HepG2 (cell line): ENCODE data around the gene SLC12A5. TPM values are rescaled to one million over a fixed set of nuclear protein-coding genes. Genes with fewer than 3 reads are reported as not detected.

Experiments
- HOXA9 ChIP-seq: sonication (generic); formaldehyde crosslinking; IDR thresholded peaks from 2 replicates; pipeline ENCODE4 v1.8.1; 2022; ENCODE audit warnings: missing genetic modification reagents, mild to moderate bottlenecking, moderate library complexity, borderline replicate concordance
- JUNB ChIP-seq: sonication (generic); formaldehyde crosslinking; IDR thresholded peaks from 2 replicates; pipeline ENCODE4 v1.8.0; 2022; ENCODE audit warnings: missing genetic modification reagents, mild to moderate bottlenecking, borderline replicate concordance
- MAFF ChIP-seq: IDR thresholded peaks from 2 replicates; pipeline ENCODE4 v1.6.1; 2011; ENCODE audit warnings: low read depth, low read length, improper control_type of control experiment
- MIER2 ChIP-seq: IDR thresholded peaks from 2 replicates; pipeline ENCODE4 v1.6.1; 2016; ENCODE audit warnings: missing biosample characterization, missing genetic modification reagents
- MLLT10 ChIP-seq: sonication (generic); formaldehyde crosslinking; IDR thresholded peaks from 2 replicates; pipeline ENCODE4 v1.4.0; 2020; ENCODE audit warnings: missing genetic modification reagents
- RAD51 ChIP-seq: fragments of 450-650 bp; IDR thresholded peaks from 2 replicates; pipeline ENCODE4 v1.6.1; 2016; ENCODE audit warnings: borderline replicate concordance
- RFXAP ChIP-seq: sonication (generic); formaldehyde crosslinking; IDR thresholded peaks from 2 replicates; pipeline ENCODE4 v1.4.0; 2020; ENCODE audit warnings: missing genetic modification reagents, borderline replicate concordance
- TGIF2 ChIP-seq: IDR thresholded peaks from 2 replicates; pipeline ENCODE4 v1.6.1; 2016; ENCODE audit warnings: control low read depth, missing compliant biosample characterization
- ZNF205 ChIP-seq: IDR thresholded peaks from 2 replicates; pipeline ENCODE4 v1.6.1; 2018; ENCODE audit warnings: missing biosample characterization, missing genetic modification reagents
- ZNF256 ChIP-seq: sonication (generic); formaldehyde crosslinking; conservative IDR thresholded peaks from 2 replicates; pipeline ENCODE4 v1.4.0; 2020; ENCODE audit warnings: missing genetic modification reagents
- ZNF317 ChIP-seq: sonication (generic); formaldehyde crosslinking; IDR thresholded peaks from 2 replicates; pipeline ENCODE4 v1.5.0; 2020; ENCODE audit warnings: mild to moderate bottlenecking, missing genetic modification reagents
- ZNF546 ChIP-seq: sonication (generic); formaldehyde crosslinking; conservative IDR thresholded peaks from 2 replicates; pipeline ENCODE4 v1.8.1; 2023; ENCODE audit warnings: mild to moderate bottlenecking, missing genetic modification reagents
- ZNF607 ChIP-seq: sonication (generic); formaldehyde crosslinking; IDR thresholded peaks from 2 replicates; pipeline ENCODE4 v1.5.1; 2020; ENCODE audit warnings: missing genetic modification reagents, mild to moderate bottlenecking, borderline replicate concordance
- ZNF780A ChIP-seq: sonication (generic); formaldehyde crosslinking; IDR thresholded peaks from 2 replicates; pipeline ENCODE4 v1.8.0; 2022; ENCODE audit warnings: mild to moderate bottlenecking, missing genetic modification reagents, moderate library complexity
- ZSCAN29 ChIP-seq: sonication (generic); formaldehyde crosslinking; conservative IDR thresholded peaks from 2 replicates; pipeline ENCODE4 v1.4.0; 2020; ENCODE audit warnings: mild to moderate bottlenecking, missing genetic modification reagents
- ZSCAN31 ChIP-seq: sonication (generic); formaldehyde crosslinking; IDR thresholded peaks from 2 replicates; pipeline ENCODE4 v1.5.0; 2020; ENCODE audit warnings: low read depth, mild to moderate bottlenecking, missing genetic modification reagents
- polyA plus RNA-seq, 8 experiments: library from polyadenylated mRNA; depleted of rRNA in 3 of 8; stranded (reverse) in 7 of 8; unstranded in 1 of 8; fragments of >200 nt; fragmentation: Illumina TruSeq in 4 of 8; extraction: Trizol in 4 of 8; gene quantifications; 2 replicates each; pipeline versions ENCODE4 v1.2.1 to v1.2.3, GENCODE V29; 2011 to 2016; ENCODE audit warnings: low read depth in 4 of 8, missing spikeins in 1 of 8, mixed read lengths in 1 of 8; ENCODE audit not compliant: insufficient read depth in 1 of 8
- total RNA-seq, 5 experiments: library from RNA; depleted of rRNA; stranded (reverse); fragments of >200 nt; fragmentation: Illumina TruSeq; extraction: Trizol; gene quantifications; 2 replicates each; pipeline ENCODE4 v1.2.3, GENCODE V29; 2016; ENCODE audit warnings: low read depth in 1 of 5
- TF ChIP-seq, protein P1 (sequence below): sonication (generic); formaldehyde crosslinking; IDR thresholded peaks from 2 replicates; pipeline ENCODE4 v1.8.0; 2022; ENCODE audit warnings: mild to moderate bottlenecking, missing genetic modification reagents, borderline replicate concordance
- TF ChIP-seq, protein P2 (sequence below): IDR thresholded peaks from 2 replicates; pipeline ENCODE4 v1.4.0; 2020; ENCODE audit warnings: mild to moderate bottlenecking, missing genetic modification reagents
- TF ChIP-seq, protein P3 (sequence below): IDR thresholded peaks from 2 replicates; pipeline ENCODE4 v1.6.1; 2016; ENCODE audit warnings: missing biosample characterization, missing genetic modification reagents, low read depth
- TF ChIP-seq, protein P4 (sequence below): sonication (generic); formaldehyde crosslinking; IDR thresholded peaks from 2 replicates; pipeline ENCODE4 v1.8.0; 2022; ENCODE audit warnings: mild to moderate bottlenecking, missing genetic modification reagents, moderate library complexity

The SLC12A5 gene
- total and polyA plus RNA-seq, 2 of the 13 experiments (the other 11 are each of a cell fraction or from before 2014, with no cell fraction given) = 4.3 to 5.4 TPM

DNA sequence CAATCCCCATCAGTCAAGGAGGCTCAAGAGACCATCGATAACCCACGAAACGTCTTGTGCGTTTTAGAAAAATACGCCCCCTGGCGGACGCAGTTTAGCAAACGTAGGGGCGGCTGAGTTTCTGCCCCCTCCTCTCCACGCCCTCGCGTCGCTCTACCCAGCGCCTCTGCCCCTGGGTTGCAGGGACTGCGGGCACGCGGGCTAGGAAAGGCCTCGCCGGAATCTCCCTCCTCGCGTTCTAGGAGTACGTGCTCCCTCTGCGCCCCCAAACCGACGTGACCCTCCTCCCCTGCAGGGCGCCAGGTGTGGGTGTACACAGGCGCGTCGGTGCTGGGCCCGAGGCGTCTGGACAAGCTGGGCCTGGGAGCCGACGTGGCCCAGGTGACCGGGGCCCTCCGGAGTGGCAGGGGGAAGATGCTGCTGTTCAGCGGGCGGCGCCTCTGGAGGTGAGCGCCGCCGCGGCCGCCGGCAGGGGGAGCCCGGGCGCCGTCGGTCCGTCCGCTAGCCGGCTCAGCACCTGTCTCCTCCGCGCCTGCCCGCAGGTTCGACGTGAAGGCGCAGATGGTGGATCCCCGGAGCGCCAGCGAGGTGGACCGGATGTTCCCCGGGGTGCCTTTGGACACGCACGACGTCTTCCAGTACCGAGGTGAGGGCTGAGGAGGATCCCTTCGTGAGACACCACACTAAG, 15.0 kb upstream of the SLC12A5 start (continued):
- TF ChIP-seq ZSCAN31 = no peak
- peak; percentile 65; the same call in 1 of the 2 replicates for TF ChIP-seq ZSCAN29 (CRISPR knock-in tag)
- TF ChIP-seq HOXA9 (CRISPR knock-in tag) = 0 out of 2 replicates have a peak, but pooled peaks have one; percentile 52
- no peak for TF ChIP-seq ZNF546 (CRISPR knock-in tag)
- TF ChIP-seq ZNF607 = peak; percentile 69; the same call in 1 of the 2 replicates
- no peak for TF ChIP-seq MLLT10 (CRISPR knock-in tag)
- TF ChIP-seq MAFF = no peak
- TF ChIP-seq ZNF256 (CRISPR knock-in tag) = 0 out of 2 replicates have a peak, but pooled peaks have one; percentile 83
- TF ChIP-seq, protein P1, sequence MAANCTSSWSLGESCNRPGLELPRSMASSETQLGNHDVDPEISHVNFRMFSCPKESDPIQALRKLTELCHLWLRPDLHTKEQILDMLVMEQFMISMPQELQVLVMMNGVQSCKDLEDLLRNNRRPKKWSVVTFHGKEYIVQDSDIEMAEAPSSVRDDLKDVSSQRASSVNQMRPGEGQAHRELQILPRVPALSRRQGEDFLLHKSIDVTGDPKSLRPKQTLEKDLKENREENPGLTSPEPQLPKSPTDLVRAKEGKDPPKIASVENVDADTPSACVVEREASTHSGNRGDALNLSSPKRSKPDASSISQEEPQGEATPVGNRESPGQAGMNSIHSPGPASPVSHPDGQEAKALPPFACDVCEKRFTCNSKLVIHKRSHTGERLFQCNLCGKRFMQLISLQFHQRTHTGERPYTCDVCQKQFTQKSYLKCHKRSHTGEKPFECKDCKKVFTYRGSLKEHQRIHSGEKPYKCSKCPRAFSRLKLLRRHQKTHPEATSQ (CRISPR knock-in tag) = no peak; the same call in 1 of the 2 replicates
- peak; percentile 77; the same call in 1 of the 2 replicates for TF ChIP-seq ZNF780A
- 0 out of 2 replicates have a peak, but pooled peaks have one; percentile 85 for TF ChIP-seq RFXAP (CRISPR knock-in tag)
- TF ChIP-seq, protein P2, sequence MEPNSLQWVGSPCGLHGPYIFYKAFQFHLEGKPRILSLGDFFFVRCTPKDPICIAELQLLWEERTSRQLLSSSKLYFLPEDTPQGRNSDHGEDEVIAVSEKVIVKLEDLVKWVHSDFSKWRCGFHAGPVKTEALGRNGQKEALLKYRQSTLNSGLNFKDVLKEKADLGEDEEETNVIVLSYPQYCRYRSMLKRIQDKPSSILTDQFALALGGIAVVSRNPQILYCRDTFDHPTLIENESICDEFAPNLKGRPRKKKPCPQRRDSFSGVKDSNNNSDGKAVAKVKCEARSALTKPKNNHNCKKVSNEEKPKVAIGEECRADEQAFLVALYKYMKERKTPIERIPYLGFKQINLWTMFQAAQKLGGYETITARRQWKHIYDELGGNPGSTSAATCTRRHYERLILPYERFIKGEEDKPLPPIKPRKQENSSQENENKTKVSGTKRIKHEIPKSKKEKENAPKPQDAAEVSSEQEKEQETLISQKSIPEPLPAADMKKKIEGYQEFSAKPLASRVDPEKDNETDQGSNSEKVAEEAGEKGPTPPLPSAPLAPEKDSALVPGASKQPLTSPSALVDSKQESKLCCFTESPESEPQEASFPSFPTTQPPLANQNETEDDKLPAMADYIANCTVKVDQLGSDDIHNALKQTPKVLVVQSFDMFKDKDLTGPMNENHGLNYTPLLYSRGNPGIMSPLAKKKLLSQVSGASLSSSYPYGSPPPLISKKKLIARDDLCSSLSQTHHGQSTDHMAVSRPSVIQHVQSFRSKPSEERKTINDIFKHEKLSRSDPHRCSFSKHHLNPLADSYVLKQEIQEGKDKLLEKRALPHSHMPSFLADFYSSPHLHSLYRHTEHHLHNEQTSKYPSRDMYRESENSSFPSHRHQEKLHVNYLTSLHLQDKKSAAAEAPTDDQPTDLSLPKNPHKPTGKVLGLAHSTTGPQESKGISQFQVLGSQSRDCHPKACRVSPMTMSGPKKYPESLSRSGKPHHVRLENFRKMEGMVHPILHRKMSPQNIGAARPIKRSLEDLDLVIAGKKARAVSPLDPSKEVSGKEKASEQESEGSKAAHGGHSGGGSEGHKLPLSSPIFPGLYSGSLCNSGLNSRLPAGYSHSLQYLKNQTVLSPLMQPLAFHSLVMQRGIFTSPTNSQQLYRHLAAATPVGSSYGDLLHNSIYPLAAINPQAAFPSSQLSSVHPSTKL = 0 out of 2 replicates have a peak, but pooled peaks have one; percentile 19
- TF ChIP-seq, protein P3, sequence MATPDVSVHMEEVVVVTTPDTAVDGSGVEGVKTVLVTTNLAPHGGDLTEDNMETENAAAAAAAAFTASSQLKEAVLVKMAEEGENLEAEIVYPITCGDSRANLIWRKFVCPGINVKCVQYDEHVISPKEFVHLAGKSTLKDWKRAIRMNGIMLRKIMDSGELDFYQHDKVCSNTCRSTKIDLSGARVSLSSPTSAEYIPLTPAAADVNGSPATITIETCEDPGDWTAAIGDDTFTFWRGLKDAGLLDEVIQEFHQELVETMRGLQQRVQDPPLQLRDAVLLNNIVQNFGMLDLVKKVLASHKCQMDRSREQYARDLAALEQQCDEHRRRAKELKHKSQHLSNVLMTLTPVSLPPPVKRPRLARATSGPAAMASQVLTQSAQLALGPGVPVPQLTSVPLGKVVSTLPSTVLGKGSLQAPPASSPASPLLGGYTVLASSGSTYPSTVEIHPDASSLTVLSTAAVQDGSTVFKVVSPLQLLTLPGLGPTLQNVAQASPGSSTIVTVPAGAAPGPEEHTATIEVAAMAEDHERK (CRISPR knock-in tag) = no peak
- TF ChIP-seq RAD51 = no peak
- 0 out of 2 replicates have a peak, but pooled peaks have one; percentile 66 for TF ChIP-seq ZNF205 (CRISPR knock-in tag)
- TF ChIP-seq JUNB (CRISPR knock-in tag) = no peak
- peak; percentile 57; the same call in 1 of the 2 replicates for TF ChIP-seq MIER2 (CRISPR knock-in tag)
- TF ChIP-seq TGIF2 (CRISPR knock-in tag) = 0 out of 2 replicates have a peak, but pooled peaks have one; percentile 50
- no peak for TF ChIP-seq ZNF317 (CRISPR knock-in tag)
- TF ChIP-seq, protein P4, sequence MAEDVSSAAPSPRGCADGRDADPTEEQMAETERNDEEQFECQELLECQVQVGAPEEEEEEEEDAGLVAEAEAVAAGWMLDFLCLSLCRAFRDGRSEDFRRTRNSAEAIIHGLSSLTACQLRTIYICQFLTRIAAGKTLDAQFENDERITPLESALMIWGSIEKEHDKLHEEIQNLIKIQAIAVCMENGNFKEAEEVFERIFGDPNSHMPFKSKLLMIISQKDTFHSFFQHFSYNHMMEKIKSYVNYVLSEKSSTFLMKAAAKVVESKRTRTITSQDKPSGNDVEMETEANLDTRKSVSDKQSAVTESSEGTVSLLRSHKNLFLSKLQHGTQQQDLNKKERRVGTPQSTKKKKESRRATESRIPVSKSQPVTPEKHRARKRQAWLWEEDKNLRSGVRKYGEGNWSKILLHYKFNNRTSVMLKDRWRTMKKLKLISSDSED (CRISPR knock-in tag) = no peak
